HepG2 (cell line): ENCODE measurements around the gene CAND2. TPM values are rescaled to one million over a fixed set of nuclear protein-coding genes. Genes with fewer than 3 reads are reported as not detected.

Source experiments
- BCL6 ChIP-seq: IDR thresholded peaks from 2 replicates; pipeline ENCODE4 v1.6.1; 2016; ENCODE audit warnings: missing genetic modification reagents, missing compliant biosample characterization
- CBFB ChIP-seq: sonication (generic); formaldehyde crosslinking; IDR thresholded peaks from 2 replicates; pipeline ENCODE4 v1.4.0; 2020; ENCODE audit warnings: missing genetic modification reagents
- EED ChIP-seq: sonication (generic); formaldehyde crosslinking; IDR thresholded peaks from 2 replicates; pipeline ENCODE4 v1.5.0; 2020; ENCODE audit warnings: mild to moderate bottlenecking, missing genetic modification reagents
- ETV5 ChIP-seq: IDR thresholded peaks from 2 replicates; pipeline ENCODE4 v1.6.1; 2018; ENCODE audit warnings: missing biosample characterization, missing genetic modification reagents, inconsistent platforms, borderline replicate concordance
- KLF15 ChIP-seq: sonication (generic); formaldehyde crosslinking; IDR thresholded peaks from 2 replicates; pipeline ENCODE4 v1.8.1; 2023; ENCODE audit warnings: borderline replicate concordance, mild to moderate bottlenecking, inconsistent platforms, missing genetic modification reagents, mixed read lengths
- NRL ChIP-seq: sonication (generic); formaldehyde crosslinking; IDR thresholded peaks from 2 replicates; pipeline ENCODE4 v1.5.0; 2020; ENCODE audit warnings: missing genetic modification reagents, mild to moderate bottlenecking, moderate library complexity, borderline replicate concordance
- PAXIP1 ChIP-seq: sonication (generic); formaldehyde crosslinking; conservative IDR thresholded peaks from 2 replicates; pipeline ENCODE4 v1.4.0; 2020; ENCODE audit warnings: mild to moderate bottlenecking, missing genetic modification reagents, moderate library complexity
- POLR2G ChIP-seq: fragments of 200-400 bp; formaldehyde crosslinking; IDR thresholded peaks from 2 replicates; pipeline ENCODE4 v1.6.1; 2018; ENCODE audit warnings: mild to moderate bottlenecking, low read depth, low read length, moderate library complexity
- PRDM15 ChIP-seq: sonication (generic); formaldehyde crosslinking; IDR thresholded peaks from 2 replicates; pipeline ENCODE4 v1.4.0; 2020; ENCODE audit warnings: missing genetic modification reagents
- SOX5 ChIP-seq: IDR thresholded peaks from 2 replicates; pipeline ENCODE4 v1.6.1; 2016; ENCODE audit warnings: borderline replicate concordance
- SP140L ChIP-seq: sonication (generic); formaldehyde crosslinking; IDR thresholded peaks from 2 replicates; pipeline ENCODE4 v1.4.0; 2020; ENCODE audit warnings: missing genetic modification reagents, borderline replicate concordance
- ZBTB26 ChIP-seq: IDR thresholded peaks from 2 replicates; pipeline ENCODE4 v1.6.1; 2016; ENCODE audit warnings: missing compliant biosample characterization, missing genetic modification reagents, borderline replicate concordance
- ZFAT ChIP-seq: sonication (generic); formaldehyde crosslinking; conservative IDR thresholded peaks from 2 replicates; pipeline ENCODE4 v1.8.1; 2023; ENCODE audit warnings: missing genetic modification reagents, inconsistent platforms
- ZSCAN22 ChIP-seq: sonication (generic); formaldehyde crosslinking; IDR thresholded peaks from 2 replicates; pipeline ENCODE4 v1.4.0; 2020; ENCODE audit warnings: mild to moderate bottlenecking, missing genetic modification reagents
- polyA plus RNA-seq, 8 experiments: library from polyadenylated mRNA; depleted of rRNA in 3 of 8; stranded (reverse) in 7 of 8; unstranded in 1 of 8; fragments of >200 nt; fragmentation: Illumina TruSeq in 4 of 8; extraction: Trizol in 4 of 8; gene quantifications; 2 replicates each; pipeline versions ENCODE4 v1.2.1 to v1.2.3, GENCODE V29; 2011 to 2016; ENCODE audit warnings: low read depth in 4 of 8, missing spikeins in 1 of 8, mixed read lengths in 1 of 8; ENCODE audit not compliant: insufficient read depth in 1 of 8
- total RNA-seq, 5 experiments: library from RNA; depleted of rRNA; stranded (reverse); fragments of >200 nt; fragmentation: Illumina TruSeq; extraction: Trizol; gene quantifications; 2 replicates each; pipeline ENCODE4 v1.2.3, GENCODE V29; 2016; ENCODE audit warnings: low read depth in 1 of 5
- TF ChIP-seq, protein P1 (sequence below): sonication (generic); formaldehyde crosslinking; IDR thresholded peaks from 2 replicates; pipeline ENCODE4 v1.4.0; 2020; ENCODE audit warnings: missing genetic modification reagents, borderline replicate concordance
- TF ChIP-seq, protein P2 (sequence below): sonication (generic); formaldehyde crosslinking; IDR thresholded peaks from 2 replicates; pipeline ENCODE4 v1.8.0; 2022; ENCODE audit warnings: missing genetic modification reagents, low read depth, mild to moderate bottlenecking, borderline replicate concordance

The CAND2 gene
- total and polyA plus RNA-seq, 2 of the 13 experiments (the other 11 are each of a cell fraction or from before 2014, with no cell fraction given) = 0.01 TPM; not detected in 1

GRCh38 chr3:12841149-12841969 lies 44.9 kb downstream of the CAND2 start, which contains the start of gene RPL32 (continued):
- TF ChIP-seq, protein P1, sequence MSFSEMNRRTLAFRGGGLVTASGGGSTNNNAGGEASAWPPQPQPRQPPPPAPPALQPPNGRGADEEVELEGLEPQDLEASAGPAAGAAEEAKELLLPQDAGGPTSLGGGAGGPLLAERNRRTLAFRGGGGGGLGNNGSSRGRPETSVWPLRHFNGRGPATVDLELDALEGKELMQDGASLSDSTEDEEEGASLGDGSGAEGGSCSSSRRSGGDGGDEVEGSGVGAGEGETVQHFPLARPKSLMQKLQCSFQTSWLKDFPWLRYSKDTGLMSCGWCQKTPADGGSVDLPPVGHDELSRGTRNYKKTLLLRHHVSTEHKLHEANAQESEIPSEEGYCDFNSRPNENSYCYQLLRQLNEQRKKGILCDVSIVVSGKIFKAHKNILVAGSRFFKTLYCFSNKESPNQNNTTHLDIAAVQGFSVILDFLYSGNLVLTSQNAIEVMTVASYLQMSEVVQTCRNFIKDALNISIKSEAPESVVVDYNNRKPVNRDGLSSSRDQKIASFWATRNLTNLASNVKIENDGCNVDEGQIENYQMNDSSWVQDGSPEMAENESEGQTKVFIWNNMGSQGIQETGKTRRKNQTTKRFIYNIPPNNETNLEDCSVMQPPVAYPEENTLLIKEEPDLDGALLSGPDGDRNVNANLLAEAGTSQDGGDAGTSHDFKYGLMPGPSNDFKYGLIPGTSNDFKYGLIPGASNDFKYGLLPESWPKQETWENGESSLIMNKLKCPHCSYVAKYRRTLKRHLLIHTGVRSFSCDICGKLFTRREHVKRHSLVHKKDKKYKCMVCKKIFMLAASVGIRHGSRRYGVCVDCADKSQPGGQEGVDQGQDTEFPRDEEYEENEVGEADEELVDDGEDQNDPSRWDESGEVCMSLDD = no peak
- TF ChIP-seq EED (CRISPR knock-in tag) = no peak
- peak; percentile 80; the same call in 1 of the 2 replicates for TF ChIP-seq ETV5 (CRISPR knock-in tag)
- TF ChIP-seq POLR2G = peak; percentile 98
- TF ChIP-seq PRDM15 = peak; percentile 63; the same call in 1 of the 2 replicates
- TF ChIP-seq SOX5 (CRISPR knock-in tag) = no peak
- no peak for TF ChIP-seq SP140L (CRISPR knock-in tag)
- TF ChIP-seq ZFAT (CRISPR knock-in tag) = 0 out of 2 replicates have a peak, but pooled peaks have one; percentile 21
- no peak; the same call in 1 of the 2 replicates for TF ChIP-seq PAXIP1
- TF ChIP-seq CBFB (CRISPR knock-in tag) = peak; percentile 69; the same call in 1 of the 2 replicates
- no peak for TF ChIP-seq ZBTB26 (CRISPR knock-in tag)
- TF ChIP-seq NRL = peak; percentile 85
- no peak for TF ChIP-seq ZSCAN22
- TF ChIP-seq, protein P2, sequence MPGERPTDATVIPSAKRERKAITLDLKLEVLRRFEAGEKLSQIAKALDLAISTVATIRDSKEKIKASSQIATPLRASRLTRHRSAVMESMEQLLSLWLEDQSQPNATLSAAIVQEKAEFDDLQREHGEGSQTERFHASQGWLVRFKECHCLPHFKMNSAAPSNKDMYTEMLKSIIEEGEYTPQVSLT = 0 out of 2 replicates have a peak, but pooled peaks have one; percentile 36
- no peak; the same call in 1 of the 2 replicates for TF ChIP-seq KLF15 (CRISPR knock-in tag)
- 0 out of 2 replicates have a peak, but pooled peaks have one; percentile 22 for TF ChIP-seq BCL6 (CRISPR knock-in tag)
